Measurements from ENCODE around the gene PTPDC1. TPM values are rescaled to one million over a fixed set of nuclear protein-coding genes. Genes with fewer than 3 reads are reported as not detected.

The PTPDC1 gene
- total RNA-seq, 4 donors from 2014 or later, result 7.6 to 19.9 (median 12.0) TPM

DNA sequence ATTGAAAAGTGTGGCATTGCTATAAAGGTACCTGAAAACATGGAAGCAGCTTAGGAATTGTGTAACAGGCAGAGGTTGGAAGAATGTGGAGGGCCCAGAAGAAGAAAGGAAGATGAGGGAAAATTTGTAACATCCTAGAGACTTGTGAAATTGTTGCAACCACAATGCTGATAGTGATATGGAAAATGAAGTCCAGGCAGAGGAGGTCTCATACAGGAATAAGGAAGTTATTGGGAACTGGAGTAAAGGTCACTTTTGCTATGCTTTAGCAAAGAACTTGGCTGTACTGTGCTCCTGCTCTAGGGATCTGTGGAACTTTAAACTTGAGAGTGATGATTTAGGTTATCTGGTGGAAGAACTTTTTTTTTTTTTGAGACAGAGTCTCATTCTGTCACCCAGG is 43.5 kb downstream of the PTPDC1 start:
- no peak for TF ChIP-seq CTCF (IDR thresholded peaks at IDR 0.05)
- ATAC-seq (ENCODE audit: low FRiP score) (no peak), DNase-seq (ENCODE audit: low spot score) (no peak)

DNA sequence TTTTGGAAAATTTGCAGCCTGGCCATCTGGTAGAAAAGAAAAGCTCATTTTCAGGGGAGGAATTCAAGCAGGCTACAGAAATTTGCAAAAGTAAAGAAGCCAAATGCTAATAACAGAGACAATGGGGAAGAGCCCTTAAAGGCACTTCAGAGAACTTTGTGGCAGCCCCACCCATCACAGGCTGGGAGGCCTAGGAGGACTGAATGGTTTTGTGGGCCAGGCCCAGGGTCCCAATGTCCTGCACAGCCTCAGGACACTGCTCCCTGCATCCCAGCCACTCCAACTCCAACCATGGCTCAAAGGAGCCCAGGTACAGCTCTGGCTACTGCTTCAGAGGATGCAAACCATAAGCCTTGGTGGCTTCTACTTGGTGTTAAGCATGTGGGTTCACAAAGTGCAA is 44.3 kb downstream of the PTPDC1 start:
- ATAC-seq (ENCODE audit: low FRiP score) (no peak), DNase-seq (ENCODE audit: low spot score) (no peak)
- no peak for TF ChIP-seq CTCF (IDR thresholded peaks at IDR 0.05)

GRCh38 chr9:94134629-94135028 is 50.4 kb downstream of the PTPDC1 start:
- DNase-seq (ENCODE audit: low spot score) (no peak), ATAC-seq (ENCODE audit: low FRiP score) (no peak)
- no peak for TF ChIP-seq CTCF (IDR thresholded peaks at IDR 0.05)

DNA sequence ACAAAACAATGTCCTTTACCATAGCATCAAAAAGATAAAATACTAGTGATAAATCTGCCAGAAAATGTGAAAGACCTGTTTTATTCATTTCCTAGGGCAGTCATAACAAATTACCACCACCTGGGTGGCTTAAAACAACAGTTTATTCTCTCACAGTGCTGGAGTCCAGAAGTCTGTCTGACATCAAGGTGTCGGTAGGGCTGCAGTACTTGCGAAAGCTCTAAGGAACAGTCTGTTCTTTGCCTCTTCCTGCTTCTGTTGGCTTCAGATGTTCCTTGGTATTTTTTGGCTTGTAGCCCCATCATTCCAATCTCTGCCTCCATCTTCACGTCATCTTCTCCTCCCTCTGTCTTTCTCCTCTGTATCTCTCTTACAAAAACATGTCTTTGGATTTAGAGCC is 51.0 kb downstream of the PTPDC1 start:
- no peak for TF ChIP-seq CTCF (IDR thresholded peaks at IDR 0.05)
- ATAC-seq (ENCODE audit: low FRiP score), result peak; percentile 86
- DNase-seq (ENCODE audit: low spot score), result no peak

- TF ChIP-seq CTCF (IDR thresholded peaks at IDR 0.05), result no peak
- ATAC-seq (ENCODE audit: low FRiP score), result peak; percentile 76
- peak; percentile 67 for DNase-seq (ENCODE audit: low spot score)
Measured at GRCh38 chr9:94139672-94140417, 55.6 kb downstream of the PTPDC1 start.

- no peak for DNase-seq (ENCODE audit: low spot score)
- TF ChIP-seq CTCF (IDR thresholded peaks at IDR 0.05), result no peak
- ATAC-seq (ENCODE audit: low FRiP score), result peak; percentile 3
Measured at GRCh38 chr9:94140418-94140780, 56.1 kb downstream of the PTPDC1 start.

All from omental fat pad (tissue), 4 donors.